Loucy (cell line): ENCODE results near the gene PDK4.

Experiments
- EZH2phosphoT487 ChIP-seq: fragments of 200-600 bp; IDR thresholded peaks from 2 replicates; pipeline ENCODE4 v1.6.1; 2018; ENCODE audit warnings: antibody characterized with exemption, mild to moderate bottlenecking, moderate library complexity, borderline replicate concordance
- TF ChIP-seq, protein P1 (sequence below): fragments of 200-600 bp; sonication (generic); conservative IDR thresholded peaks from 2 replicates; pipeline ENCODE4 v1.5.1; 2014; ENCODE audit warnings: mild to moderate bottlenecking, antibody characterized with exemption, low read length

DNA sequence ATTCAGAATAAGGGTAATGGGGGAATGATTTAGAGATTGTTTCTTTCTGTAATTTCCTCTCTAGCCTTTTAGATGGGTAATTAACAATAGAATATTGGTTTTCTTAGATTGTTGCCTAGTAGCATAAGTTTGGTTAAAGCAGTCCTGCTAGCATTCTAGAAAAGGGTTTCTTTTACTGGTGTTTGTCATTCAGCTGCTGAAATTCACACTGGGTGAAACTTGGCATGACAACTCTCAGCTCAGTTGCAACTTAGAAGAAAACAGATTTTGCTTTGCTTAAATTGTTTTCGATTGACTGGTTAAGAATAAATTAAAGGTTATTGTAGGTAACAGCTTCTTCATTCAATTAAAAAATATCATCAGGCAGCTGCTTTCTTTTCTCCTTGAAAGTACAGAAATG is 25.1 kb upstream of the PDK4 start:
- TF ChIP-seq, protein P1, sequence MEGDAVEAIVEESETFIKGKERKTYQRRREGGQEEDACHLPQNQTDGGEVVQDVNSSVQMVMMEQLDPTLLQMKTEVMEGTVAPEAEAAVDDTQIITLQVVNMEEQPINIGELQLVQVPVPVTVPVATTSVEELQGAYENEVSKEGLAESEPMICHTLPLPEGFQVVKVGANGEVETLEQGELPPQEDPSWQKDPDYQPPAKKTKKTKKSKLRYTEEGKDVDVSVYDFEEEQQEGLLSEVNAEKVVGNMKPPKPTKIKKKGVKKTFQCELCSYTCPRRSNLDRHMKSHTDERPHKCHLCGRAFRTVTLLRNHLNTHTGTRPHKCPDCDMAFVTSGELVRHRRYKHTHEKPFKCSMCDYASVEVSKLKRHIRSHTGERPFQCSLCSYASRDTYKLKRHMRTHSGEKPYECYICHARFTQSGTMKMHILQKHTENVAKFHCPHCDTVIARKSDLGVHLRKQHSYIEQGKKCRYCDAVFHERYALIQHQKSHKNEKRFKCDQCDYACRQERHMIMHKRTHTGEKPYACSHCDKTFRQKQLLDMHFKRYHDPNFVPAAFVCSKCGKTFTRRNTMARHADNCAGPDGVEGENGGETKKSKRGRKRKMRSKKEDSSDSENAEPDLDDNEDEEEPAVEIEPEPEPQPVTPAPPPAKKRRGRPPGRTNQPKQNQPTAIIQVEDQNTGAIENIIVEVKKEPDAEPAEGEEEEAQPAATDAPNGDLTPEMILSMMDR, result no peak
- no peak for TF ChIP-seq EZH2phosphoT487
